Adrenal gland (tissue), 12 donors: ENCODE measurements around the gene XAGE5. TPM values are rescaled to one million over a fixed set of nuclear protein-coding genes. Genes with fewer than 3 reads are reported as not detected.
"Not testable (repeated sequence)": the region's sequence is repeated elsewhere in the genome, so short reads cannot be mapped to it uniquely, and the experiment has no call there.

Experiments
- DNase-seq, 7 donors: peaks; one replicate each; pipeline ENCODE4 v3.0.0-alpha.2; 2019 to 2020
- H3K27ac ChIP-seq, 5 donors: fragments of 200-600 bp; sonication (generic) in 4 of 5; 1 replicate in 3 of 5; 2 replicates in 2 of 5; pipeline versions ENCODE4 v1.5.1 to v1.8.0; 2016 to 2020; ENCODE audit warnings: mild to moderate bottlenecking in 1 of 5
- H3K27me3 ChIP-seq: fragments of 200-600 bp; 2 replicates; pipeline ENCODE4 v1.8.0; 2021
- H3K36me3 ChIP-seq, 2 donors: fragments of 200-600 bp; replicated peaks in 1 of 2; 1 replicate in 1 of 2; 2 replicates in 1 of 2; pipeline versions ENCODE4 v1.5.1 to v1.8.0; 2018 to 2022
- H3K4me1 ChIP-seq, 2 donors: fragments of 200-600 bp; replicated peaks in 1 of 2; 1 replicate in 1 of 2; 2 replicates in 1 of 2; pipeline versions ENCODE4 v1.5.1 to v1.8.0; 2018 to 2021
- H3K4me3 ChIP-seq, 4 donors: fragments of 200-600 bp; sonication (generic) in 3 of 4; one replicate each; pipeline ENCODE4 v1.5.1; 2016 to 2018
- H3K9me3 ChIP-seq, 3 donors: fragments of 200-600 bp; sonication (generic) in 1 of 3; replicated peaks in 1 of 3; 1 replicate in 2 of 3; 2 replicates in 1 of 3; pipeline versions ENCODE4 v1.5.1 to v1.8.0; 2016 to 2021
- CTCF ChIP-seq, 6 experiments: fragments of 450-650 bp in 4 of 6; fragments of 200-600 bp in 2 of 6; sonication (generic) in 1 of 6; IDR thresholded peaks; 1 replicate in 5 of 6; 2 replicates in 1 of 6; pipeline versions ENCODE4 v1.5.1 to v1.8.0; 2016 to 2021; ENCODE audit warnings: antibody characterized with exemption in 6 of 6, mild to moderate bottlenecking in 2 of 6, moderate library complexity in 1 of 6
- POLR2A ChIP-seq, 2 donors: fragments of 450-650 bp; IDR thresholded peaks; one replicate each; pipeline ENCODE4 v1.6.1; 2017; ENCODE audit warnings: antibody characterized with exemption in 2 of 2, mild to moderate bottlenecking in 2 of 2, moderate library complexity in 1 of 2
- WGBS, 4 donors: extraction: QIAGEN DNeasy Blood & Tissue Kit in 2 of 4; methylation state at CpG; one replicate each; pipeline versions ENCODE4 v1.1.5 to v1.1.7; 2013 to 2017; 5-methylcytosine and 5-hydroxymethylcytosine counted together
- intact Hi-C, 2 donors: fragments of 100-400 bp; cut with DNase I; formaldehyde crosslinking; loops; one replicate each; pipeline versions ENCODE4 v1.14.1 to v1.15.0; 2022 to 2023
- polyA plus RNA-seq, 3 donors: library from polyadenylated mRNA; stranded (reverse); fragments of 200-250 nt in 2 of 3; fragments of 350-450 nt in 1 of 3; fragmentation: Illumina TruSeq in 1 of 3; extraction: RNeasy Lipid Tissue Mini Kit (QIAGEN cat#74804) in 1 of 3; gene quantifications; one replicate each; pipeline ENCODE4 v1.2.3, GENCODE V29; 2013 to 2014
- total RNA-seq, 9 donors: library from RNA; depleted of rRNA in 4 of 9; stranded (reverse); fragments of >200 nt in 4 of 9; fragments of 120-200 nt in 1 of 9; fragmentation: NEBNext Ultra II Directional in 1 of 9; extraction: Animal tissue kit (Norgen Biotek cat#: 25700) in 1 of 9; gene quantifications; one replicate each; pipeline versions ENCODE4 v1.1.0 to v1.2.4, GENCODE V29; 2013 to 2023
- donor health status: healthy with polysubstance abuse.
- donor health status: Bipolar disorder and iron deficiency.
- donor health status: DM: yes; HTN: yes; CAD: no.
- donor health status: DM: no; HTN: no; CAD: no.
- donor health status: DM: no; HTN: no; CAD: no.
- donor health status: DM: yes; HTN: yes; CAD: no.

XAGE5 gene
- total and polyA plus RNA-seq, 12 donors: not detected

- intact Hi-C loops: no loop called here
Measured at GRCh38 chrX:52821079-52821760, 10.1 kb downstream of the XAGE5 start.

GRCh38 chrX:52824608-52825007 lies 13.5 kb downstream of the XAGE5 start:
- no peak for DNase-seq
- WGBS, 4 donors: 50 to 71% (median 60%) methylated on average over 2 of the region's 2 CpGs
- Histone ChIP-seq H3K4me1 (no peaks in the 10 kb centered on the region), H3K27ac (no peak overlapping the region), H3K9me3 (no peaks in the 10 kb centered on the region), H3K27me3 (peaks cover 17% of the 10 kb centered on the region), H3K36me3 (no peaks in the 10 kb centered on the region), H3K4me3 (no peak overlapping the region)
- intact Hi-C loops: no loop called here
- TF ChIP-seq POLR2A (IDR thresholded peaks at IDR 0.05): no peak
- no peak for TF ChIP-seq CTCF (IDR thresholded peaks at IDR 0.05)

More at GRCh38 chrX:52821079-52821760, 10.1 kb downstream of the XAGE5 start:
- Histone ChIP-seq H3K4me1 (no peaks in the 10 kb centered on the region), H3K9me3 (no peaks in the 10 kb centered on the region), H3K27ac (no peak overlapping the region), H3K27me3 (peaks cover 34% of the 10 kb centered on the region), H3K4me3 (no peak overlapping the region), H3K36me3 (no peaks in the 10 kb centered on the region)
- no peak for DNase-seq
- no peak for TF ChIP-seq CTCF (IDR thresholded peaks at IDR 0.05)
- TF ChIP-seq POLR2A (IDR thresholded peaks at IDR 0.05): no peak
- WGBS, 4 donors: 71 to 80% (median 75%) methylated on average over 11 of the region's 11 CpGs

GRCh38 chrX:52830551-52830950 lies 19.5 kb downstream of the XAGE5 start:
- Histone ChIP-seq H3K9me3 (no peaks in the 10 kb centered on the region), H3K36me3 (no peaks in the 10 kb centered on the region), H3K4me3 (no peak overlapping the region), H3K27ac (no peak overlapping the region), H3K27me3 (peaks cover 20% of the 10 kb centered on the region), H3K4me1 (no peaks in the 10 kb centered on the region)
- intact Hi-C loops: no loop called here
- 43 to 66% (median 47%) methylated on average over 2 to 3 of the region's 3 CpGs for WGBS, 4 donors
- TF ChIP-seq CTCF (IDR thresholded peaks at IDR 0.05): no peak
- no peak for TF ChIP-seq POLR2A (IDR thresholded peaks at IDR 0.05)
- DNase-seq: no peak

GRCh38 chrX:52839137-52839536 lies 28.1 kb downstream of the XAGE5 start:
- DNase-seq: no peak
- H3K4me3 ChIP-seq: no peak overlapping the region
- no peaks in the 10 kb centered on the region for H3K4me1 ChIP-seq
- no peak overlapping the region for H3K27ac ChIP-seq
- 55 to 69% (median 59%) methylated on average over 1 to 2 of the region's 2 CpGs for WGBS, 4 donors
- no peak for TF ChIP-seq CTCF (IDR thresholded peaks at IDR 0.05)
- TF ChIP-seq POLR2A (IDR thresholded peaks at IDR 0.05): no peak
- H3K27me3 ChIP-seq: peaks cover 6% of the 10 kb centered on the region
- H3K36me3 ChIP-seq: no peaks in the 10 kb centered on the region
- intact Hi-C loops: no loop called here
- H3K9me3 ChIP-seq: no peaks in the 10 kb centered on the region

- H3K4me1 ChIP-seq, H3K27ac ChIP-seq, H3K27me3 ChIP-seq, H3K36me3 ChIP-seq, DNase-seq, H3K9me3 ChIP-seq, intact Hi-C loops, H3K4me3 ChIP-seq: not testable (repeated sequence)
- WGBS, 4 donors: 71 to 79% (median 75%) methylated on average over 3 of the region's 3 CpGs
Measured at GRCh38 chrX:52843619-52844018, 32.5 kb downstream of the XAGE5 start.
